Erythroblast (primary cell): ENCODE results near the gene DEXI.

Experiments
- GATA1 ChIP-seq: IDR thresholded peaks from 2 replicates; pipeline ENCODE4 v1.6.1; 2011; ENCODE audit warnings: low read depth, mild to moderate bottlenecking, control low read depth, low read length, moderate library complexity
- POLR2A ChIP-seq: IDR thresholded peaks from 2 replicates; pipeline ENCODE4 v1.6.1; 2011; ENCODE audit warnings: mild to moderate bottlenecking, low read length

DNA sequence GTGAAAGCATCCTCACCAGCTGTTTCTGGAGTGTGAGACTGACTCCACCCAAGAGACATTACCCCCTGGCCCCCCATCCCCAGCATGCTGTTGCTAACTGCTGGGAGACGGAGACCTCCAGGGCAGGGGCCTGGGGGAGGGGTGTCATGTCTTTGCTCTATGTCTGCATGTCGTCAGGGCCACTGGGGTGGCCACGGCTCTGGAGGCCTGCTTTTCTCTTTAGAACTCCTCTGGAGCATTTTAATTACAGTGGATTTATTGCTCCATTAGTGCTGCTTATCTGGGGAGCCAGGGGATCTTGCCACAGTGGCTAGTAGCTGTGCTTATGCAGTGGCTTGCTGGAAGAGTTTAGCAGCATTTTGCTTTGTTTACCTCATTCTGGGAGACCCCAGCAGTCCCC lies 34.4 kb upstream of the DEXI start:
- TF ChIP-seq POLR2A: no peak
- no peak for TF ChIP-seq GATA1
